Omental fat pad (tissue), 4 donors: ENCODE results near the gene OR13C5. TPM values are rescaled to one million over a fixed set of nuclear protein-coding genes. Genes with fewer than 3 reads are reported as not detected.

Experiments
- ATAC-seq: fragments of 150-250 bp; one replicate; pipeline ENCODE4 v1.9.1; 2016; ENCODE audit warnings: mild to moderate bottlenecking, moderate library complexity; ENCODE audit not compliant: low FRiP score
- DNase-seq: peaks from one replicate; pipeline ENCODE4 v3.0.0-alpha.2; 2019; ENCODE audit warnings: low spot score
- CTCF ChIP-seq, 3 donors: fragments of 450-650 bp; IDR thresholded peaks; one replicate each; pipeline ENCODE4 v1.5.1; 2016 to 2017; ENCODE audit warnings: antibody characterized with exemption in 3 of 3, mild to moderate bottlenecking in 3 of 3, moderate library complexity in 2 of 3
- total RNA-seq, 4 donors: library from RNA; depleted of rRNA; stranded (reverse); fragments of >200 nt; gene quantifications; one replicate each; pipeline ENCODE4 v1.1.0, GENCODE V29; 2016

Gene OR13C5
- total RNA-seq, 4 donors from 2014 or later = not detected

GRCh38 chr9:104575456-104575855, 23.8 kb downstream of the OR13C5 start:
- DNase-seq (no peak), ATAC-seq (no peak)
- no peak for TF ChIP-seq CTCF (IDR thresholded peaks at IDR 0.05)

GRCh38 chr9:104572612-104573011, 26.6 kb downstream of the OR13C5 start:
- TF ChIP-seq CTCF (IDR thresholded peaks at IDR 0.05) = no peak
- no peak for ATAC-seq

GRCh38 chr9:104568868-104569267, 30.3 kb downstream of the OR13C5 start, which contains the start of gene OR13C8:
Gene OR13C8, plus strand, starts transcription at chr9:104569168. Its CDS starts 0 bp downstream, at chr9:104569168.
- DNase-seq = no peak
- no peak for TF ChIP-seq CTCF (IDR thresholded peaks at IDR 0.05)
- no peak for ATAC-seq

More at GRCh38 chr9:104572612-104573011, 26.6 kb downstream of the OR13C5 start:
- no peak for DNase-seq

GRCh38 chr9:104564358-104564757, 34.9 kb downstream of the OR13C5 start:
- ATAC-seq (no peak), DNase-seq (no peak)

GRCh38 chr9:104556830-104557634, 42.2 kb downstream of the OR13C5 start:
- DNase-seq (no peak), ATAC-seq (no peak)
- no peak for TF ChIP-seq CTCF (IDR thresholded peaks at IDR 0.05)

More at GRCh38 chr9:104564358-104564757, 34.9 kb downstream of the OR13C5 start:
- no peak for TF ChIP-seq CTCF (IDR thresholded peaks at IDR 0.05)

GRCh38 chr9:104555521-104555920, 43.7 kb downstream of the OR13C5 start:
- no peak for TF ChIP-seq CTCF (IDR thresholded peaks at IDR 0.05)
- no peak for DNase-seq
- no peak for ATAC-seq

- TF ChIP-seq CTCF (IDR thresholded peaks at IDR 0.05) = no peak
- ATAC-seq (no peak), DNase-seq (no peak)
These were observed 46.0 kb downstream of the OR13C5 start for GRCh38 chr9:104553261-104553660.
